Right lobe of liver (tissue), 4 donors: Measurements from ENCODE around the gene NFATC4.

ENCODE experiments used
- CTCF ChIP-seq, 4 donors: fragments of 200-600 bp in 3 of 4; fragments of 450-650 bp in 1 of 4; IDR thresholded peaks; one replicate each; pipeline versions ENCODE4 v1.5.1 to v1.8.0; 2016 to 2022; ENCODE audit warnings: antibody characterized with exemption in 4 of 4, mild to moderate bottlenecking in 2 of 4
- POLR2A ChIP-seq: fragments of 450-650 bp; IDR thresholded peaks from one replicate; pipeline ENCODE4 v1.6.1; 2017; ENCODE audit warnings: antibody characterized with exemption, mild to moderate bottlenecking
- donor health status: DM: no; HTN: no; CAD: no.
- donor health status: DM: no; HTN: no; CAD: no.
- donor health status: DM: no; HTN: yes; CAD: no.

- TF ChIP-seq CTCF (IDR thresholded peaks at IDR 0.05) (no peak), POLR2A (no peak)
Observed at GRCh38 chr14:24340606-24341005, 27.4 kb upstream of the NFATC4 start.
